Measurements from ENCODE around the gene PRKAG2. TPM values are rescaled to one million over a fixed set of nuclear protein-coding genes. Genes with fewer than 3 reads are reported as not detected.
A peak's percentile ranks its signal among the peaks of the same experiment; 100 is the strongest.

PRKAG2 gene
- total RNA-seq, 1 experiment from 2014 or later, result 23.9 TPM

DNA sequence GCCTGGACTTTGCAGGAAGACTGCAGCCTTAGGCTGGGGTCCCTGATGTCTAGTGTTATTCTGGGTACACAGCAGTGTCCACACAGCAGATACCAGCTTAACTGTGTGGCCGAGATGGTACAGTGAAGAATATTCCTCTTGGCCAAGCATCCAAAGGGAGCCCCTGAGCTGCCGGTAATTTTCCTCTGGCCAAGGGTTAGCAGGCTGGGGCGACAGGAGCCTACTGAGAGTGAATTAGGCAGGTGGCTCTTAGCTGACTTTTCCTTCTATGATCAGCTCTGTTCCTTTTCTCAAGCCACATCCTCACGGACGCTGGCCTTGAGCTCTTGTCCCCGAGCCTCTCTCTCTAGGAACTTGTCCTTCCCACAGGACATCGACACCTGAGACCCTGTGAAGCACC is 29.8 kb downstream of the PRKAG2 start:
- intact Hi-C loops (cut with micrococcal nuclease), result no loop called here
- ATAC-seq (no peak), DNase-seq (no peak)
- H3F3A ChIP-seq (ENCODE audit: low read length, unreplicated experiment), result no peaks in the 10 kb centered on the region
- H3K9me2 ChIP-seq (replicated peaks; ENCODE audit: low read length), result no peaks in the 10 kb centered on the region
- no peaks in the 10 kb centered on the region for H3K36me3 ChIP-seq (ENCODE audit: low read depth, low read length)
- BruUV-seq (replicated peaks), result no TSS peak
- no peak overlapping the region for H3K27ac ChIP-seq (ENCODE audit: low read length)
- no peaks in the 10 kb centered on the region for H3K27me3 ChIP-seq (ENCODE audit: low read length)
- H3K9ac ChIP-seq (ENCODE audit: low read length), result no peak overlapping the region
- H3K4me3 ChIP-seq (ENCODE audit: low read length), result no peak overlapping the region
- CTCF ChIA-PET, result no interaction called here
- TF ChIP-seq, protein P1, sequence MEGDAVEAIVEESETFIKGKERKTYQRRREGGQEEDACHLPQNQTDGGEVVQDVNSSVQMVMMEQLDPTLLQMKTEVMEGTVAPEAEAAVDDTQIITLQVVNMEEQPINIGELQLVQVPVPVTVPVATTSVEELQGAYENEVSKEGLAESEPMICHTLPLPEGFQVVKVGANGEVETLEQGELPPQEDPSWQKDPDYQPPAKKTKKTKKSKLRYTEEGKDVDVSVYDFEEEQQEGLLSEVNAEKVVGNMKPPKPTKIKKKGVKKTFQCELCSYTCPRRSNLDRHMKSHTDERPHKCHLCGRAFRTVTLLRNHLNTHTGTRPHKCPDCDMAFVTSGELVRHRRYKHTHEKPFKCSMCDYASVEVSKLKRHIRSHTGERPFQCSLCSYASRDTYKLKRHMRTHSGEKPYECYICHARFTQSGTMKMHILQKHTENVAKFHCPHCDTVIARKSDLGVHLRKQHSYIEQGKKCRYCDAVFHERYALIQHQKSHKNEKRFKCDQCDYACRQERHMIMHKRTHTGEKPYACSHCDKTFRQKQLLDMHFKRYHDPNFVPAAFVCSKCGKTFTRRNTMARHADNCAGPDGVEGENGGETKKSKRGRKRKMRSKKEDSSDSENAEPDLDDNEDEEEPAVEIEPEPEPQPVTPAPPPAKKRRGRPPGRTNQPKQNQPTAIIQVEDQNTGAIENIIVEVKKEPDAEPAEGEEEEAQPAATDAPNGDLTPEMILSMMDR (conservative IDR thresholded peaks at IDR 0.05; ENCODE audit: low read depth, low read length), result no peak
- no peak for TF ChIP-seq EZH2 (IDR thresholded peaks at IDR 0.05; ENCODE audit: low read length, unreplicated experiment)
- H3K4me2 ChIP-seq (ENCODE audit: low read length), result no peak overlapping the region
- no peaks in the 10 kb centered on the region for H4K20me1 ChIP-seq (ENCODE audit: low read length)
- no peaks in the 10 kb centered on the region for H3K9me3 ChIP-seq (ENCODE audit: low read length)
- H3K4me1 ChIP-seq (ENCODE audit: insufficient read depth, low read length), result peaks cover 29% of the 10 kb centered on the region
- H3K79me2 ChIP-seq (ENCODE audit: low read length), result no peaks in the 10 kb centered on the region
- no peak overlapping the region for H2AFZ ChIP-seq (ENCODE audit: low read length)
- POLR2A ChIA-PET (ENCODE audit: unreplicated experiment), result no interaction called here

DNA sequence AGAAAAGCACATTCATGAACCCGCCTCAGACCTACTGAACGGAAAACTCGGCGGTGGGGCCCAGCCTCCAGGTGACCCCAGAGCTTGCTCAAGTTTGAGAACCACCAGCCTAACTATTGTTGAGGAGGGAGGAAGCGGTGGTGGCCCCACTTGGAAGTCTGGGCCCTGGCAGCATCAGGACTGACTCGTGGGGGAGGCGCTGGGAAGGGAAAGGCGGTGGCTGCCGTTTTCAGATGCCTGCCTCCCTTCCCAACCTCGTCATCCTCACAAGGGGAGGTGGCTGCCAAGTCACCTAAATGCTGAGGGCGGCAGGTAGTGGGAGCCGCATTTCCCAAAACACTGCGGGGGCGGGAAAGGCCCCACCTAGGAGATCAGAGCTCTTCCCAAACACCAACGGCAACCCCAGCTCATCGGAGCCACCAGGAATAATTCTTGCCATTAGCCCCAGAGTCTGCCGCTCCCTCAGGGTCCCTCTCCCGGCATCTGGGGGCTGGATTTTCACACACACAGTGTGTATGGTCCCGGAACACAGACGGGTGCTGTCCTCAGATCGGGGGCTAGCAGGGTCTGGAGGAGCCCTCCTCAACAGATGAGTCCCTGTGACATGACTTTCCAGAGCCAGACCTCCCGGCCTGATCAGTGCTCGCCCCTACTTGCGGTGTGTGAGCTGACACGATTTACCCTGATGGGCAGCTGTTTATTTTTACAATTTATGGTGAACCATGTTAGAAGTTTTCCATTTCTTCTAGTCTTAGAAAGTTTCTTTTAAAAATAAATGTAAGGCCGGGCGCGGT is 31.3 kb downstream of the PRKAG2 start:
- no peak for DNase-seq
- no peaks in the 10 kb centered on the region for H3K9me2 ChIP-seq (replicated peaks; ENCODE audit: low read length)
- H3K4me3 ChIP-seq (ENCODE audit: low read length), result no peak overlapping the region
- H2AFZ ChIP-seq (ENCODE audit: low read length), result no peak overlapping the region
- H3K9me3 ChIP-seq (ENCODE audit: low read length), result no peaks in the 10 kb centered on the region
- H4K20me1 ChIP-seq (ENCODE audit: low read length), result no peaks in the 10 kb centered on the region
- H3K27ac ChIP-seq (ENCODE audit: low read length), result no peak overlapping the region
- no peak for ATAC-seq
- H3K4me1 ChIP-seq (ENCODE audit: insufficient read depth, low read length), result peaks cover 17% of the 10 kb centered on the region
- H3K4me2 ChIP-seq (ENCODE audit: low read length), result no peak overlapping the region
- intact Hi-C loops (cut with micrococcal nuclease), result no loop called here
- H3F3A ChIP-seq (ENCODE audit: low read length, unreplicated experiment), result no peaks in the 10 kb centered on the region
- no peaks in the 10 kb centered on the region for H3K36me3 ChIP-seq (ENCODE audit: low read depth, low read length)
- H3K9ac ChIP-seq (ENCODE audit: low read length), result no peak overlapping the region
- H3K27me3 ChIP-seq (ENCODE audit: low read length), result no peaks in the 10 kb centered on the region
- TF ChIP-seq EZH2phosphoT487 (IDR thresholded peaks at IDR 0.05; ENCODE audit: borderline replicate concordance, low read length), result no peak
- no peak for TF ChIP-seq EZH2 (IDR thresholded peaks at IDR 0.05; ENCODE audit: low read length, unreplicated experiment)
- TF ChIP-seq, protein P1 (conservative IDR thresholded peaks at IDR 0.05; ENCODE audit: low read depth, low read length), result no peak
- ChIA-PET CTCF (no interaction called here), POLR2A (ENCODE audit: unreplicated experiment) (no interaction called here)
- H3K79me2 ChIP-seq (ENCODE audit: low read length), result no peaks in the 10 kb centered on the region
- BruUV-seq (replicated peaks), result no TSS peak

DNA sequence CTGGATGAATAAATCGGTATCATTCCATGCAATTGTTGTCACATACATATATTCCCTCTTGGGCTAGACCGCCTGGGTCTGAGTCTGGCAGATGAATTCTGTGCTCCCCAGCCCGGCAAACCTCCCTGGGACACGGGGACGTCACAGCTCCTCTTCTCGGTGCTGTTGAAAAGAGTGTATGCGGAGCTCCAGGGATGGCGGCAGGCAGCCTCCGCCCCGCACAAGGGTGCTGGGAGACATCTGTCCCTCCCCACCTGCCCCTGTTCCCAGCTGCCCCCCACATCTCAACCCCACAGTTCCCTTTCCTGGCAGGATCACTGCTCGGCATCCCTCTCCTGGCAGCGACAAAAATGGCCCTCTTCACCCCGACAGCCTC is 32.1 kb downstream of the PRKAG2 start:
- H4K20me1 ChIP-seq (ENCODE audit: low read length), result no peaks in the 10 kb centered on the region
- no peaks in the 10 kb centered on the region for H3K36me3 ChIP-seq (ENCODE audit: low read depth, low read length)
- BruUV-seq (replicated peaks), result no TSS peak
- intact Hi-C loops (cut with micrococcal nuclease), result loop anchor here (1.0 kb wide), 1 partner anchor 49 kb away; no protein-coding TSS in a partner anchor
- no peak for ATAC-seq
- no peaks in the 10 kb centered on the region for H3K27me3 ChIP-seq (ENCODE audit: low read length)
- H3K79me2 ChIP-seq (ENCODE audit: low read length), result no peaks in the 10 kb centered on the region
- no peak for TF ChIP-seq EZH2phosphoT487 (IDR thresholded peaks at IDR 0.05; ENCODE audit: borderline replicate concordance, low read length)
- TF ChIP-seq EZH2 (IDR thresholded peaks at IDR 0.05; ENCODE audit: low read length, unreplicated experiment), result no peak
- TF ChIP-seq, protein P1 (conservative IDR thresholded peaks at IDR 0.05; ENCODE audit: low read depth, low read length), result no peak
- H3K4me3 ChIP-seq (ENCODE audit: low read length), result no peak overlapping the region
- DNase-seq, result no peak
- no peak overlapping the region for H3K27ac ChIP-seq (ENCODE audit: low read length)
- no peaks in the 10 kb centered on the region for H3K9me3 ChIP-seq (ENCODE audit: low read length)
- H3K9ac ChIP-seq (ENCODE audit: low read length), result no peak overlapping the region
- H3F3A ChIP-seq (ENCODE audit: low read length, unreplicated experiment), result no peaks in the 10 kb centered on the region
- CTCF ChIA-PET, result no interaction called here
- no peaks in the 10 kb centered on the region for H3K9me2 ChIP-seq (replicated peaks; ENCODE audit: low read length)
- H3K4me2 ChIP-seq (ENCODE audit: low read length), result peak overlapping the region; percentile 63
- POLR2A ChIA-PET (ENCODE audit: unreplicated experiment), result no interaction called here
- H3K4me1 ChIP-seq (ENCODE audit: insufficient read depth, low read length), result peaks cover 13% of the 10 kb centered on the region
- no peak overlapping the region for H2AFZ ChIP-seq (ENCODE audit: low read length)

Measured in PC-3 (cell line).